Occipital lobe (tissue), 2 donors: Measurements from ENCODE around the gene PTGES3. TPM values are rescaled to one million over a fixed set of nuclear protein-coding genes. Genes with fewer than 3 reads are reported as not detected.
"Not testable (repeated sequence)": the region's sequence is repeated elsewhere in the genome, so short reads cannot be mapped to it uniquely, and the experiment has no call there.

Source experiments
- DNase-seq: peaks from one replicate; lab custom pipeline; 2025; lab: John Stamatoyannopoulos, UW
- total RNA-seq: library from RNA; depleted of rRNA; stranded (reverse); fragments of >200 nt; gene quantifications from one replicate; pipeline ENCODE4 v1.2.3, GENCODE V29; 2014

PTGES3 gene
- total RNA-seq, 1 donor from 2014 or later: 86.4 TPM

DNA sequence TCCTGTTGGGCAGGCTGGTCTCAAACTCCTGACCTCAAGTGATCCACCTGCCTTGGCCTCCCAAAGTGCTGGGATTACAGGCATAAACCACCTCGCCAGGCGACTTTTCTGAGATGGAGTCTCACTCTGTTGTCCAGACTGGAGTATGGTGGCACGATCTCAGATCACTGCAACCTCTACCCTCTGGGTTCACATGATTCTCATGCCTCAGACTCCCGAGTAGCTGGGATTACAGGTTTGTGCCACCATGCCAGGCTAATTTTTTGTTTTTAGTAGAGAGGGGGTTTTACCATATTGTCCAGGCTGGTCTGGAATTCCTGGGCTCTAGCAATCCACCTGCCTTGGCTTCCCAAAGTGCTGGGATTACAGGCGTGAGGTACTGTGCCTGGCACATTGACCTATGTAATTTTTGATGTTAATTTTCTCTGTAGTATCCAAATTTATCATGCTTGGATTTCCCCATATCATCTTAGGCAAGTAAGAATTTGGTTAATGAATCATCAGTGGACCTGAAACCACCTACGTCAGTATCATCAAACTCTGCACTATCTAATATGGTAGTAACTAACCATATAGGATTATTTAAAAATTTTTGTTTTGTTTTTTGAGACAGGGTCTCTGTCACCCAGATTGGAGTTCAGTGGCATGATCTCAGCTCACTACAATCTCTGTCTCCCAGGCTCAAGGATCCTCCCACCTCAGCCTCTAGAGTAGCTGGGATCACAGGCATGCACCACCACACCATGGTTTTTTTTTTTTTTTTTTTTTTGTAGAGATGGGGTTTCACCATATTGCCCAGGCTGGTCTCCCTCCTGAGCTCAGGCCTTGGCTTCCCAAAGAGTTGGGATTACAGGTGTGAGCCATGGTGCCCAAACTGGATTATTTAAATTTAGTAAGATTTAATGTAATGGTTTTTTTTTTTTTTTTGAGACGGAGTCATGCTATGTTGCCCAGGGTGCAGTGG lies 30.4 kb downstream of the PTGES3 start:
- DNase-seq: no peak

- DNase-seq: not testable (repeated sequence)
Observed at GRCh38 chr12:56653781-56654180, 34.3 kb downstream of the PTGES3 start.

- DNase-seq: not testable (repeated sequence)
Observed at GRCh38 chr12:56648023-56648422, 40.1 kb downstream of the PTGES3 start.

DNA sequence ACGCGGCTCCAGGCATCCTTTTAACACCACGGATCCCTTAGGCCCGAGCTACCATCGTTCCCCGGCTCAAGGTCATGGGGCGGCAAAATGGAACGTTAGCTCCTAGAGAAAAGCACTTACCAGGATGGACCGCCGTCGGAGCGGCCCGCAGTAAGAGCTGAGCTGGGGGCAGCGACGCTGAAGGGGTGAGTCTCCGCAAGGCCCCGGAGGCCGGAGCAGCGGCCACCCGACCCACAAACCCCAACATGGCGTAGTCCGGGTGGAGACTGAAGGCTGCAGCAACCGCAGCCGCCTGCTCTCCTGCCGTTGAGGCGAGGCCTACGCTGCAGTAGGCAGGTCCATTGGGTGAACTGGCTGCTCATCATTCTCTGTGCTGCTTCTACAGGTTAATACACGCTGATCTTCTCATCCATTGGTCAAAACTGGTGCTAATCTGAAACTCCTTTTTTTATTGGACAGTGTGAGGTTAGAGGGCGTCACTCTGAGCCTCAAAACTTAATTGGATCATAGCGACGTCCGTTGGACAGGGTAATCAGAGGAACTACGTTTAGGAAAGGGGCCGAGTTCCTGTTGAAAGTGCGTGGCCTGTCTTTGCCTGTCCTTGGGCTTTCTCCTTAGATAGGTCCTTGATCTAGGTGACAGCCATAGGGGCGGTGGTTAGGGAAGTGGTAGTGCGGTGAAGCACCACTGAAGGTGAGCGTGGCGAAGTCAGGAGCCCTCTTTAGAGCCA lies 42.2 kb downstream of the PTGES3 start, which contains the start of gene ATP5F1B:
ATP5F1B (minus strand) TSS at position 268 of the 730 bp plus-strand sequence; CDS start at position 247, 21 bp downstream.
- DNase-seq: peak; percentile 91

- peak; percentile 35 for DNase-seq
Observed at GRCh38 chr12:56645201-56645716, 42.8 kb downstream of the PTGES3 start.

DNA sequence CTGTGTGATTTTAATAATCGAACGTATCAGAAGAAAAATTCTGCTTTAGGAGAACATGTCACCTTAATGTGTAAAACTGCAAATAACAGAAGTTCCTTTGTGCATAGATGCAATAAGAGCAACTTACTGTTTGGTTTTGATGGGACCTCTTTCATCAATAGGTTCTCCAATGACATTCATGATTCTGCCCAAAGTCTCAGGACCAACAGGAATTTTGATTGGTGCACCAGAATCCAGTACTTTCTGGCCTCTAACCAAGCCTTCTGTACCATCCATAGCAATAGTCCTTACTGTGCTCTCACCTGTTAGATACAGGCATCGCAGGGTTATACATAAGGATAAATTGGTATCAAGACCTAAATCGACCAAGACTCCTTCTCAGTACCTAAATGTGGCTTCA lies 43.4 kb downstream of the PTGES3 start:
- DNase-seq: no peak

DNA sequence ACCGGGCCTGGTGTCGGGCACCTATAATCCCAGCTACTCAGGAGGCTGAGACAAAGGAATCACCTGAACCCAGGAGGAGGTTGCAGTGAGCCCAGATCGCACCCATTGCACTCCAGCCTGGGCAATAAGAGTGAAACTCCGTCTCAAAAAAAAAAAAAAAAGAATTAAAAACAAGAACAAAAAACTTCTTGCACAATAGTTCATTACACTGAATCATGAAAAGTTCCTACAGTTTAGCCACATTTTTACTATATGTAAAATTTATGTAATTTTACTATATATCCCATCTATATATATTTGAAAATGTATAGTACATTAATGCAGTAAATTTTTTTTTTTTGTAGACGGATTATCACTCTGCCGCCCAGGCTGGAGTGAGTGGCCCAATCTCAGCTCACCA lies 46.9 kb downstream of the PTGES3 start:
- DNase-seq: no peak

- DNase-seq: no peak
Observed at GRCh38 chr12:56637621-56638020, 50.5 kb downstream of the PTGES3 start.

GRCh38 chr12:56636675-56637540 lies 51.2 kb downstream of the PTGES3 start:
- peak; percentile 93 for DNase-seq

GRCh38 chr12:56635806-56636674 lies 52.0 kb downstream of the PTGES3 start:
- peak; percentile 83 for DNase-seq

GRCh38 chr12:56634837-56635791 lies 53.0 kb downstream of the PTGES3 start:
- DNase-seq: peak; percentile 68

DNA sequence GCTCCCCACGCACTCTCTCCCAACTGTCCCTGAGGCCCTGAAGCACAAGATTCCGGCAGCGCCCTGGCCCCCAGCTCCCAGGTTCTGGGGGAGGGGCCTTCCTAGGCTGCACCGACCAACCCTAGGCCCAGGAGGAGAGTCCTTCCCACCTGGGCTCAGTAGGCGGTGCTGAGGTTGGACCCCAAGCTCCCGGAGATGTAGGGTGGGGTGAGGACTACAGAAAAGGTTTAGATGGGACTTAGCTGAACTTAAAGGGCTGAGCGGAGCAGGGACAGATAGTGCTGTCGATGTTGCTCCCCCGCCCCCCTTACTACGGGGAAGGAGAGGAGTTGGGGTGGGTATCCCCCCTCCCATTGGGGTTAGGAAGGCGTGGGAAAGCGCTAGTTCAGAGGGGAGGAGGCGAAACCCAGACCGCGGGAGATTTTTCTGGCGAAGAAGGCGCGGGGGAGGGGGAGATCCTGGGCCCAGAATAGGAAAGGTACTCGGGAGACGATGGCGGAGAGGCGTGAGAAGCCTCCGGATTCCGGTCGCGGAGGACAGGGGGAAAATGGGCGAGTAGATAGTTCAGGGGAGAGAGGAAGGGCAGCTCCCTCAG lies 53.7 kb downstream of the PTGES3 start:
- DNase-seq: no peak

DNA sequence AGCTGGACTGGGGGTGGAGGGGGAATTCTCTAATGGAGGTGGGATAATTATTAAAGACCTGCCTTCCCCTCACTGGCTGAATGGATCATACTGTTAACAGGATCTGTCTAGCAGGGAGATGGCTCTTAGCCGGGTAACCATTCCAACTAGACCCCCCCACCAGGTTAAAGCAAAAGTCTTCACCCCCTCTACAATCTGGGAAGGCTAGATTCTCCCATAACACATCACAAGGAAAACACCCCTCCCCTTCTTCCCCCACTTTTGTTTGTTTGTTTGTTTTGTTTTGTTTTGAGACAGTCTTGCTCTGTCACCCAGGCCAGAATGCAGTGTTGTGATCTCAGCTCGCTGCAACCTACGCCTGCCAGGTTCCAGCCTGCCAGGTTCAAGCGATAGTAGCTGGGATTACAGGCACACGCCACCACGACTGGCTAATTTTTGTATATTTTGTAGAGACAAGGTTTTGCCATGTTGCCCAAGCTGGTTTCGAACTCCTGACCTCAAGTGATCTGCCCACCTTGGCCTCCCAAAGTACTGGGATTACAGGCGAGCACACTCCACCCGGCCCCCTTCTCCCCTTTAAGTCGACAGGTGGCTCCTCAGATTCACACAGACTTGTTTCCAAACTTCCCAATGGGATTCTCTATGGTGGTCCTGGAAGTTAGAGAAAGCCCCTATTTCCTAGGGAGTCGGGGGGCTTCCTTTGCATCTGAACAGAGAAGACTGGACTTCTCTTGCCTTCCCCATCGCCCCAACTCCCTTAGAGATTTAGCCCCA lies 54.4 kb downstream of the PTGES3 start:
- DNase-seq: no peak

DNA sequence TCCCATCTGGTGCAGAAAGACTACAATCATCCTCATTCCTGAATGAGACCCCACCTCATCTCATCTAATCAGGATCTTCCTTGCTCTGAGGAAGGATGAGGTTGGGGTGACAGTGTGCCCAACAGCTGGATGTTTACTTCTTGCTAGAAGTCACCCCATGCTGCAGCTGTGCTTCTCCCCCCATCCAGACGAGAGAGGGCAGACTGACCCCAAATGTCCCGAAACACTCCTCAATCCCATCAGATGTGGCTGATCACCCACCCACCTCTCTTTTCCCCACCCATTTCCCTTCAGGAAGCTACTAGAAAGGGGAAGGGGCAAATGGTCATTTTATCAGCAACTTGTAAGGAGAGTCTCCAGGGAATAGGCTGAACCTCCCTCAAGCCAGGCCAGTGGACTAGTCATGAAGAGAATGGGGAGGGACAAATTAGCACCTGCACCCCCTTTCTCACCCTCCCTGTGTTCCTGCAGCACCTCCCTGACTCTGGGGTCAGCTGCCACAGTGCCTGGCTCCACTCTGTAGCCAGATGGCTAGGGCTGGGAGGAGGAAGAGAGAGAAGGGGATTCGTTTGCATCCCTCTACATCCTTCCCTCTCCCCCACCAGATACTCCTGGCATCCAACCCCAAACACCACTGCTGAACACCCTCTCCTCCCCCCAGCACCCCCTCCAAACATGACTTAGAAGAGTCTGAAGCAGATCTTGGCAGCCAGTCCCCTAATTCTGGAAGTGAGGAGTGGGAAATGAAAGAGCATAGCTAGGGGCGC lies 55.2 kb downstream of the PTGES3 start:
- DNase-seq: no peak

DNA sequence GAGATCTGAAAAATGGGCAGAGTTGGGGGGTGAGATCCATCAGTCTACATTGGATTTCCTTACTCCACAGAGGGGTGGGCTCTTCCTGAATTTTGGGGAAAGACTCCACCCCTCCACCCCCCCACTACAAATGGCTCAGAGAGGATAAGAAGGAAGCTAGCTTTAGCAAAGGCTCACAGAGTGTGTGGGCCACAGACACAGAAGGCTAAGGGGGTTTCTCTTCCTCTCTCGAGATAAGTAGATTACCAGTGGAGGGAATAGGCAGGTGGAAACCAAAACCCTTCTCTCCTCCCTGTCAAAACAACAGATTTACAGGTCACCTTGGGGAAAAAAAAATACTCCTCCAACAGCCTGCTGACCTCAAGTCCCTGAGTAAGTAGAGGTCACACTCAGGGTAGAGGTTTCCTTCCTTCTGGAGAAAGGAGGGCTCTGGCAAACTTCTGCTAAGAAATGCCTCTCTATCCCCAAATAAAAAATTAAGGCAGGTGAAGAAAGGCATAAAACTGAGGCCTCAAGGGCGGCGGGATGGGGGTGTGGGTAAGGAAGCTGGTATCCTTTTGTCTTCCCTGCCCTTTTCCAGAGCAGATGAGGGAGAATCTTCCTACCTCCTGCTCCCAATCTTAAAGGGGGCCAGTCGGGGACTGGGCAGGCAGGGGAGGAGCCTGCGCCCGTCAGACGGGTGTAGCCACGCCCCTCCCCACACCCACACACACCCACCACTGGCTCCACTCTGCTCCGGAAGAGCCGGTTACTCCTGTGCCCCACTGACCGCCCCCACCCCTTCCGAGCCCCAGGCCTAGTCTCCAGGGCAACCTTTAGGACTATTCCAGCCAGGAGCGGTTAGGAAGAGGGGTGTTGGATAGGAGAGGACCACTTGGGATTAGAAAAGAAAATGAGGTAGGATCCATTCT lies 56.0 kb downstream of the PTGES3 start:
- DNase-seq: no peak

DNA sequence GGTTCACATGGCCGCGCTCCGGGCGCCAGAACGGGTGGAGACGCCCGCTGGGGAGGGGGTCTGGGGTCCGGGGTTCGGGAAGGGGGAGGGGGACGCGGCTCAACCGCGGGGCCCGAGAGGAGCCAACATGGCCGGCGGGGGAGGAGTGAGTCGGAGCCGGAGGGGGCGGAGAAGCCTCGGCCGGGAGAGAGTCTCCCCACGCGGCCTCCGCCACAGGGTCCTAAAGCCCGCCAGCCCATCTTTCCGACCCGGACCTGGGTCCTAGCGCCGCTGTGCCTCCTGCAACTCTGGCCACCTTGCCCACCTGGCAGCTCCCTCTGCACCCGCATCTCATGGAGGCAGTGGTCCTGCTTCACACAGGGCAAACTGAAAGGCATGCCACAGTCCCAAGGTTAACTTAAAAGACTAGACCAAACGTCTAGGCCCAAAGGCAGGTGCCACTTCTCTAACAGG lies 57.9 kb downstream of the PTGES3 start, which contains the start of gene BAZ2A:
BAZ2A (minus strand) TSS at position 147 of the 453 bp plus-strand sequence. CDS start 12,796 bp downstream, outside the sequence.
- peak; percentile 88 for DNase-seq
